GM19240 (cell line): ENCODE data around the gene CDCA7.
A peak's percentile ranks its signal among the peaks of the same experiment; 100 is the strongest.
"Not testable (repeated sequence)": the region's sequence is repeated elsewhere in the genome, so short reads cannot be mapped to it uniquely, and the experiment has no call there.

Experiments
- DNase-seq: peaks from one replicate; pipeline ENCODE4 v3.0.0; 2011; ENCODE audit warnings: low spot score; ENCODE audit not compliant: insufficient read length

Gene CDCA7

DNA sequence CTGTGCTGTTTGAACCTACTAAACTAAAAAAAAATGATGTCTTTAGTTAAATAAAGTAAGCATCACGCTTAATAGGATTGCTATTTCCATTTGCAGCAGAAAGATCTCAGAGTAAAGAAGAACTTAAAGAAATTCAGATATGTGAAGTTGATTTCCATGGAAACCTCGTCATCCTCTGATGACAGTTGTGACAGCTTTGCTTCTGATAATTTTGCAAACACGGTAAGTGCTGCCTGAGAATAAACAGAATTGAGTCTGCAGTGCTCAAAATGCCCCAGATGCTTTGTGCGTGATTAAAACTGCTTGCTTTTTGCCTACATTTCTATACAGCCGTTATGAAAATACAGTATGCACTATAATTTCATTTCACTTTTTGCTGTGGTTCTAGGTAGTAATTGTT lies 3.9 kb downstream of the CDCA7 start:
- DNase-seq: no peak

DNA sequence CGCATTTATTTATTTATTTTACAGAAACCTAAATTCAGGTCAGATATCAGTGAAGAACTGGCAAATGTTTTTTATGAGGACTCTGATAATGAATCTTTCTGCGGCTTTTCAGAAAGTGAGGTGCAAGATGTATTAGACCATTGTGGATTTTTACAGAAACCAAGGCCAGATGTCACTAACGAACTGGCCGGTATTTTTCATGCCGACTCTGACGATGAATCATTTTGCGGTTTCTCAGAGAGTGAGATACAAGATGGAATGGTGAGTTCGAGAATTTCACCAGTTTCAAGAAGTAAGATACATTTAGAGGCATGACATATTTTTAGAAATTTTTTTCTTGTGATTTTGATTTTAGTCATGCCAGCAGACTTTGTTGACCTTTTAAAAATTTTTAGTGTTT lies 4.6 kb downstream of the CDCA7 start:
- DNase-seq: peak; percentile 7

DNA sequence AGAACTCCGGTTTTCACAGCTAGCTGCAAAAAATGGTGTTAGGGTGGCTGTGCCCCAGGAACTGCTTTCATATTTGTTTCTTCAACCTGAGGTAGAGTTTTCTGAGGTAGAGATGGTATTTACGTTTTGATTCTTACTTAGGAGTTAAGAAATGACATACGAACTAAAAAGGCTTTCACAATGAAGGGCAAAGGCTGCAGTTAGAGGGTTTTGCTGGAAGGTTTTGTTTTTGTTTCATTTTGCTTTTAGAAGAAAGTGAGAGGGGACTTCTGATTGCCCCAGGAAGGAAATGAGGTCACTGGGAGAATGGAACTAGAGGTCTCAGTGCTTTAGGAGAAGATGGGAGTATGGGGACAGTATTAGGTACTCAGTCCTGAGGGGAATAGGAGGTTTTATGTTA lies 15.5 kb downstream of the CDCA7 start:
- no peak for DNase-seq

DNA sequence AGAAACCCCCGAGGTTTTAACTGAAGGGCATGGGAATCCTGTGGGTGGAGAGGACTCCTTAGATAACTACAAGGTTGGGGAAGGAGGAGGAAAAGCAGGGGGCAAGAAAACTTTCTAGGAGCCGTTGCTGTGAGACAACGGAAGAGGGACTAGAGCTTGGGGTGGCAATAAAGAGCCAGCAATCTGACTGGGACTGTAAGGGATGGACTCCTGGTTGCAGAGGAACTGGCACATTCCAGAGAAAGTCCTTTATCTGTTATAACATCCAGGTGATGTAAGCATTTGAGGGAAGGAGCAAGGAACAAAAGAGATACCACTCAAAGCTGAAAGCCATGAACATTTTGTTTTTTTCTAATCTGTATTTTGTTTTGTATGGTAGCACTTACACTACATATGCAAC lies 16.4 kb downstream of the CDCA7 start:
- no peak for DNase-seq

DNA sequence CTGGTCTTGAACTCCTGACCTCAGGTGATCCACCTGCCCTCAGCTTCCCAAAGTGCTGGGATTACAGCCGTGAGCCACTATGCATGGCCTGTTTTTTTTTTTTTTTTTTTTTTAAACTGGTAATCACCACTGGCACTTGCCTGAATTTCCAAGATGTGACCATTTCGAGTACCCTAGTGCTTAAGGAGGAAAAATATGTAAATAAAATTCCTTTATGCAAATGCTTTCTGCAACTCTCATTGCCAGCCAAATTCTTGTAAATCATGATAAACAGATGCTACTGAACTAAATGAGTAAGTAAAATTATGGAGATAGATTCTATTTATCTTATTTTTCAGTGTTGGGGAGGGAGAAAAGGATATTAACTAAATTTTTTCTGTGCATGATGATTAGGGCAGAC lies 18.6 kb downstream of the CDCA7 start:
- no peak for DNase-seq

DNA sequence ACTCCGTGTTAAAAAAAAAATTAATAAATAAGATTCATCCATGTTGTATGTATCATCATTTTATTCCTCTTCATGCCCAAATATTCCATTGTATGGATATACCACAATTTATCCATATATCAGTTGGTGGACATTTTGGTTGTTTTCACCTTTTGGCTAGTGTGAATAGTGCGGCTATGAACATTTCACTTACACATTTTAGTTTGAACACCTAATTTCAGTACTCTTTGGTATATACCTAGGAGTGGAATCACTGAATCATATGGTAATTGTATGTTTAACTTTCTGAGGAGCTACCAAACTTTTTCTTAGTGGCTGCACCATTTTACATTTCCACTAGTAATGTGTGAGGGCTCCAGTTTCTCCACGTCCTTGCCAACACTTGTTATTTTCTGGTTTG lies 20.0 kb downstream of the CDCA7 start:
- DNase-seq: no peak

DNA sequence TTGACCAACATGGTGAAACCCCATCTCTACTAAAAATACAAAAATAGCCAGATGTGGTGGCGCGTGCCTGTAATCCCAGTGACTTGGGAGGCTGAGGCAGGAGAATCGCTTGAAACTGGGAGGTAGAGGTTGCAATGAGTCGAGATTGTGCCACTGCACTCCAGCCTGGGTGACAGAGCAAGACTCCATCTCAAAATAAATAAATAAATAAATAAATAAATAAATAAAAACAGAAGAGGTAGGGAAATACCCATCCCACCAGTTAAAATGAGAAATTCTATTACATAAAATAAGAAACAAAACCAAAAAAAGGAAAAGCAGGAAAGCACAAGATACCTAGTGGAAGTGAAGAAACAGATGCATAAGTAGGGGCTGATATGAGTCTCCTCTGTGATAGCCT lies 30.9 kb downstream of the CDCA7 start:
- DNase-seq: not testable (repeated sequence)

DNA sequence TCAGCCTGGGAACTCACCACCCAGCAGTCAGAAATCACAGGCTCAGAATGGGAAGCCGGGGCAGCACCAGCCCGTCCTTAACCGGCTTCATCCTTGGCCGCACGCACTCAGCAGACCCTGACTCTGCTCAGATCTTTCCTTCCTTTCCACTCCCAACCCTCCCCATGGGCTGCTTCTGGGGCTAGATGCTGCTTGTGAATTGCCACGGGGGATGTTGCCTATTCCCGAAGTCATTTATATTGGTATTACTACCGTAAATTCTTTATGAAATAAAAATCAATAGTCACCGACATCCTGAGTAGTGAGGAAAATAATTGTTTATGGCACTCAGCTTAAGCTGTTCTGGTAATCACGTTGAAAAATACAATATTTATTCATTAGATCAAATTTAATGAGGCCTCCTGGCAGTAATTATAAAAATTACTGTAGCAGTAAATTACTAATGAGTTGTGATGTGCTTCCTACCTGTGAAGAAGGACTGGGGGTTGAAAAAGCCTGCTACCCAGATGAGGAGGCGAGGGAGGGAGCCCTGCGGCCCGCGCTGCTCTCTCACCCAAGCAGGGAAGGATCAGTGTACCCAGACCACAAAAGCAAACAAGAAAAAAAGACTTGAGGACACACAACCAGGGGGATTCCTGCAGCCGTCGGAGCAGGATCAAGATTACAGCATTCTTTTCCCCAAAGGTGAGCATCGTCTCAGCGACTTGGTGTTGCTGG lies 31.5 kb downstream of the CDCA7 start:
- no peak for DNase-seq

DNA sequence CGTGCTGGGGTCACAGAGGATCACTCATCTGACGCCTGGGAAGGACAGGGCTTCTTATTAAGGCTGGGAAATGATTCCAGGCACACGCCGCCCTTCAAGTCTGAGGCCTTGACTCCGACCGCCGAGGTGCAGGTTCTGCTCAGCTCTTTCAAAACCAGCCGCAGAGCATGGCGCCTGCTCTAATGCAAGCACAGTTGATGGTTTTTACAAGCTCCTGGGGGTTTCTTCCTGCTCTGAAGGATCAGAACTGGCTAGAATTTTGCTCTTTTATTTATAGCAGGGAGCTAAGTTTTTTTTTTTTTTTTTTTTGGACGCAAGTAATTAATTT lies 32.0 kb downstream of the CDCA7 start:
- DNase-seq: no peak

DNA sequence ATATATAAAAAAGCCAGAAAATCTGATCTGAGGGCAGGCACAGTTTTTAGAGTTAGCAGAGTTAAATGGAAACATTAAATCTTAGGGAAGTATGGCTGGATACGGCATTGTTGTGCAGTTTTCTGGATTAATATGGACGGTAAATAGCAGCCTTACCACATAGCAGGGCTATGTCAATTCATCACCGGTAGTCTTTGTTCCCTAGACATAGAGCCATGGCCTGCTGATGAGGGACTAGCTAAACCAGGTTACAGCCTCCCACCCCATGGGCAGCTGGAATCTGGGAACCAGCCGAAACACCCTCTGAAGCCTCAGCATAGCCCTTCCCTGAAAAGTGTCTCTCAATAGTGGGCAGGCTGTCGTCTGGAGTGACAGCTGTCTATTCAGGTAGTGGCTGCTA lies 32.4 kb downstream of the CDCA7 start:
- DNase-seq: no peak

DNA sequence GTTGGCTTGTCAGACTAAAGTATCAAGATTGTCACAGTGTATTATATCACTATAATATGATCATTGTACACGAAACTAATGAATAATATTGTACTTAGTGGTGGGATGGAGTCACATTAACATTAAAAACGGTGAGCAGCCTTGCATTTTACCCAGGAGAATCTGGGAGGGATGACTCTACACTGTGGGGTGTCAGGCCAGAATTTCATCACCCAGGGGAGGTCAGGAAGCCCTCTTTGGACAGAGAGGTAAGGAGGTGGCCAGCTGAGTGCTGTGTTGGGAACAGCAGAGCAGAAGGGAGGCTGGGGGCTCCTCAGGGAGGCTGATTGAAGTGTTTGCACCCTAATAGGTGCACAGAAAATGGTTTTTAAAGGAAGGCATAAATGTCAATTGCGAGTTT lies 33.0 kb downstream of the CDCA7 start:
- DNase-seq: no peak

DNA sequence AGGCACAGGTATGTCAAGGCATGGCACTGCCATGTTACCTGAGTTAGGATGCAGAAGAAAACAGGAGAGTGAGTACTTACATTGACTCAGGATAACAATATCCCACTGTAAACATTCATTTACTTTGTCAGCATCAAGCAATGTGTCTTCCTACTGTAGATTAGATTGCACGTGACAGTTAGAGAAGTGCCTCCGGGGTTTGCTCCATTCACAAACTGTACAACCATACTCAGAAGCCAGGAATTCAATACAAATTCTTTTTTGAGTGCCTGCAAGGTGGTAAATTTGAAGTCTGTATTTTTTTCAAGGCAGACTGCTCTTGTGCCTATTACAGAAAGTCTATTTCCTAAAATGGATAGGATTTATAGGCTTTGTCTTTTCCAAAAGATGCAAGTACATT lies 34.1 kb downstream of the CDCA7 start:
- no peak for DNase-seq

DNA sequence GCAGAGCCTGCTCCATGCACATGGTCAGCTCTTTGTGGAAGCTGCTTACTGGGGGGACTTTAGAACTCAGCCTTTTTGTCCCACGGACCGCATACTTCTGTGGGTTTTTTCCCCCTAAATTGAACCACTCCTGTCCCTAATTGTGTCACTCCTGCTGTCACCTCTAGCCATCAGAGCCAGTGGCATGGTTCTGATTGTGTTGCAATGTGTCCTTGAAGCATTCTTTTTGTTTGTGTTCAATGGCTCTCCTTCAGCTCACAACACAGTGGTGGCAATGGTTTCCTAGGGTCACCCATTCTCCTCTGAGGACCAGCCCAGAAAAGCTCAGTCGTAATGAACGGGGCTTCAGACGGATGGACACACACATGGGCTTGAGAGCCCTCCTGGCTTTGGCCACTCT lies 35.4 kb downstream of the CDCA7 start:
- no peak for DNase-seq

DNA sequence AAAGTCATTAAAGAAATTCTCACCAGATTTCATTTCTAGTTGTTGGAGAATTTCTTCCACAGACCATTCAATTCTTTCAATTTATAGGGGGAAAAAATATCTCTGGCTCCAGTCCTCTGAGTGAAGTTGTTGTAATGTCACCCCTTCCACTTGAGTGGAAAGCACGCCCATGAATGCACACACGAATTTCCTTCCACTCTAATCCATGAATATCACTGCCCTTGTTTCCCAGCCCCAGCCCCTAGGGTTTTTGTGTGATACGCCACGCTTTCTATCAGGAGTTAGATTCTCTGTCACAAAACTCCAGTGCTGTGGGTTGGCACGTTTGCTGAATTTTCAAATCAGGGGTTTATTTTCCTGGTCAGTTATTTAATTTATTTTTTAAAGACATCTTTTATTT lies 38.1 kb downstream of the CDCA7 start:
- no peak for DNase-seq

DNA sequence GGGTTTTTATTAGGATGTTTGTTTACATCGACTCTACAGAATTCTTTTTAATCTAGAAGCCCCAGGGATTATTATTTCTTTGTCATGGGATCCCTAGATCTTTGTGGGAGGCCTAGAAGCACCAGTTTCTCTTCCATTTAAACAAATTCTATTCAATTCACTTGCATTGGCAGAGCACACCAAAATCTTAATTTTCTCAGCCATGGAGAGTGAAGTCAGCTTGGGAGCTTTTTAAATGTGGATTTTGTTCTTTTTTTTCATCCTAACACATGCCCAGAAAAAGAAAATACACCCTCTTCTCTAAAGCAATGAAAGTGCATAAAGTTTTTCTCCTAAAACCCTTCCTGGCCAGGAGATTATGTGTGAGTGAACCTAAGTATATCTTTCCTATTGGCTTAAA lies 38.5 kb downstream of the CDCA7 start:
- no peak for DNase-seq

DNA sequence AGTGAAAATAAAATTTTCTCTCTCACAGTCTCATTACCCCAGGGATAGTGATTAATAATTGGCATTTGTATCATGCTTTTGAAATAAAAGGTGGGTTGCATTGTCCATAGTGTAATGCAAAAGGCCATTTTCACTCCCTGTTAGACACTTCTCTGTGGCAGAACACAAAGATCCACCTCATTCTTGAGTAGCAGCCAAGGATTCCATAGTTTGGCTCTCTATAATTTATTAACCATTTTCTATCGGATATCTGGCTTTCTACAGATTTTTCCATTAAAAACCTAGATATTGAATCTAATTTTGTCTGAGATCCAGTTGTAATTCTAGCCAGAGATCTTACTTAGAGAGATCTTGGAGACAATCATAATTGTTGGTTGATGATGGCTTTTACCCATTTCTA lies 39.0 kb downstream of the CDCA7 start:
- no peak for DNase-seq

DNA sequence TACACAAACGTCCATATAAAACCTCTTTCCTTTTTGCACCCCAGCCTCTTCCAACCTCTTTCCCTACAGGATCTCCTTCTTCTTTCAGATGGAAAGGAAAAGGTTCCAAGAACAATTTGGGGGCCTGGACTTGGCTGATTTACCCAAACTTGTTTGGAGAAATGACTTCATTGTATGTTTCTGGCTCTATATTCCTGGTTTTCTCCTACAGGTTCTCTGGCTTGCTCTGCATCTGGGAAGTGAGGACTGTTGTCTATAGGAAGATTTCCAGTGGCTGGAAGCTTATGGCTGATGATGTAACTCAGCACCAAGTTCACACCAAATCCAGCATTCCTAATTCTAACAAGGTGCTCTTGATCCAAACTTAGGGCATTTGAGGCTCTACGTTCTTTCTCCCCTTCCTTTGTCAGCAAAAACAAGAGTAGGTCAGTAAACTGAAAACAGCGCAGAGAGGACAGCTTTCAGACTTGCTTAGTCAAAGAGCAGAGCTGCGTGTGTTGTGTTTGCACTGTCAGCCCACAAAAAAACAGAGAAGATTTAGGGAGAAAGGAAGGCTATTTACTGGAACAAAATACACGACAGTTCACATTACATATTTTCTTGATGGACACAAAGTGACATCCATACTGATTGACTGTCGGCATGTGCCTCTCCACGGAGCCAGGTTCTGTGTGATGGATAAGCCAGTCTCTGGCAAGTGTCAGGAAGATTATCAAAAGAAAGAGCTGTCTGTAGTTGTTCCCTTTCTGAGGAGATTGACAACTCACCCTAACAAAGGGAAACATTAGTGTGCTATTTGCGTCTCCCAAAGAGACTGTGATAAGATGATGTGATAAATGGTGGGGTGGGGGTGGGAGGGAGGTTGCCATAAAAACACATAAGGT lies 39.7 kb downstream of the CDCA7 start:
- DNase-seq: no peak

DNA sequence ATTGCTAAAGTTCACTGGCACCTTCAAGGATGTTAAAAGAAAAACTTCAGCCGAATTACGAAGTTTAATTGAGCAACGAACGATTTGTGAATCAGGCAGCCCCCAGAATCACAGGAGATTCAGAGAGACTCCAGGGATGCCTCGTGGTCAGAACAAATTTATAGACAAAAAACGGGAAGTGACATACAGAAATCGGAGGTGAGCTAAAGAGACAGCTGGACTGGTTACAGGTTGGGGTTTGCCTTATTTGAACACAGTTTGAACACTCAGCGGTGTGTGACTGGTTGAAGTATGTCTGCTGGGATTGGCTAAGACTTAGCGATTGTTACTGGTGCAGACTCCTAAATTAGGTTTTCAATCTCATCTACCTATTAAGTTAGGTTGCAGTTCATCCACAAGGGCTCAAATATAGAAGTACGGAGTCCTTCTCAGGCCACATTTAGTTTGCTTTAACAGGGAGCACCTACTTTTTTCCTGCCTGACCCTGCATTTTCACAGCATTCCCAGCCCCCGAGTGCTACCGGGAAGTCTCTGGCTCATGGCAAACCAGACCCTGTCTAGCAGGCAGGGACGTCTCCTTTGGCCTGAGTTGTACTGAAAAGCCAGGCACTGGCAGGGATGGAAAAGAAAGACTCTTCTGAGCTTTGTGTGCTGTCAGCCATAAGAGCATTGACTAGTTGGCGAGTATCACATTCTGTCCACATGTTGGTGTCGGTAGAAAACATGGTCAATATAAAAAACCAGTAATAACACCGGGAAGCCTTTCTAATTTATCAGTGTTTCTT lies 41.1 kb downstream of the CDCA7 start:
- no peak for DNase-seq

DNA sequence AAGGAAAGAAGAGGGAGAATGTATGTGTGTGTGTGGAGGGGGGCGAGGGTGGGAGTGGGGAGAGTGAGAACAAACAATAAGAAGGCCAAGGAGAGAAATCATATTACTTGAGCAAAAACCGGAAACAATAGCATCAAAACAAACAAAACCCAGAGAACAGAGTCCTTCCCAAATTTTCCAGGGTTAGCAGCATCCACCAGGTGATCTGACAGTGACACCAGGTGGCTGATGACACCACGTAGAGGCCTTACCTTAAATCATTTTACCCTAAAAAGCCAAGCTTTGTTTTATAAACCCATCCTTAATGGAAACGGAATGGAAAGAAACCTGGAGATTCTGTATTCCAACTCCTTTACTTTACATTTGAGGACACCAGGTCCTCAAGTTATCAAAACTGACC lies 42.9 kb downstream of the CDCA7 start:
- DNase-seq: no peak

DNA sequence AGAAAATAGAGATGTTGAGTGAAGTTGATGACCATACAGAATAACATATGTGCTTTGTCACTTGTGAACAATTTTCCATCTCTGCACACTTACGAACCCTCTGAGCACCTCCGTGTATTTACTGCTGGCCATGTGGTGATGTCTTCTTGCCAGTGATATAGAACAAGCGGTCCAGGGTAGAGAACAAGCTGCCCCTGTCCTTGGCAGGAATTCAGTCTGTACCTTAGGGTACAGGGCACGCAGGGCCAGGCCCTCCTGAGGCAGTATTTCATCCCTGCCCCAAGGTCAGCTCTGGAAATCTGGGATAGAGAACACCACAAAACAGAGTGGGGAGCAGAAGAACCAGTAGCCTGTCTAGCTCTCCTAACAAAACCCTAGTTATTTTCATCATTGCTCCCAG lies 44.6 kb downstream of the CDCA7 start:
- no peak for DNase-seq

DNA sequence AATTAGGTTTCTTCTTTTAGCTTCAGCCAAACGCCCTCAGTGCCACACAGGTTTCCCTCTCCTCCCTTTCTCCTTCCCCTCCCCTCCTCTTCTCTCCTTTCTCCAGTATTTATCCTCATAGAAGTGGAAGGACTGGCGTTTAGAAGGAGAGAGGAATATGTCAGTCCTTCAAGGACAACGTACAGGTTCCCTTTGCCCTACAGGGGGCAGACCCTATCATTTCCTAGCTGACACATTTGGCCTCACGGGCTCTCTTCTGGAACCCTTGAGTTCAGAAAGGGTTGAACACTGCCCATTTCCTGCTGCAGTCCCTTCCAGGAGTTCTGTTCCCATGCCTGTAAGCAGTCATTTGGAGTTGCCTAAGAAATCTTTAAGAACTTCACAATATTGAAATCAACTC lies 46.1 kb downstream of the CDCA7 start:
- no peak for DNase-seq

DNA sequence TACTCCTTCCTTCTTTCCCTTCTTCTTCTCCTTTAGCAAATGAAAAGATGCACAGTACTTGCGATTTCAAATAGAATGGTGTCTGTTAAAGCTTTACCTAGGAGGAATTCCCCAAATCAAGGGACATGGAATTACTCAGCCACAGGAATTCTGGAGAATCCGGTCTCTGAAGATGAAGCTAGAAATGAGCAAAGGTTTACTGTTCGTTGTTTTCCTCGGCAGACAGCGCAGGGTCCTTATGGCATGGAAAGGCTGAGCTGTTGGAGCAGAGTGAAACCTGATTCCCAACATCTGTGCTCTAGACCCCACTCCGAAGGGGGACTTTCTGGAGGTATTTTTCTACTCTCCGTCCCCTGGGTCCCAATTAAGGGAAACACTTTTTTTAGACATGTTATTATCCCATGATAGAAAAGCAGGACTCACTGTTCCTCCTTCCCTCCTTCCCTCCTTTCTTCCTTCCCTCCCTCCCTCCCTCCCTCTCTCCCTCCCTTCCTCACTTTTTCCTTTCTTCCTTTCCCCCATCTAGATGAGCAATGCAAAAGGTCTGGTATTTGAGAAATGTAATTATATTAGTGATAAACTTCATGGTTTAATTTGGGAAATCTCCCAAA lies 47.1 kb downstream of the CDCA7 start:
- no peak for DNase-seq
